Subcutaneous abdominal adipose tissue (tissue), 5 donors: ENCODE measurements around the gene BBIP1.

Source experiments
- H3K27ac ChIP-seq: one replicate; pipeline ENCODE4 v1.7.0; 2013; ENCODE audit warnings: low read depth, mild to moderate bottlenecking, inconsistent platforms, low read length, moderate library complexity
- H3K27me3 ChIP-seq, 5 donors: one replicate each; pipeline ENCODE4 v1.7.0; 2013; ENCODE audit warnings: low read length in 5 of 5, inconsistent platforms in 1 of 5; ENCODE audit not compliant: control insufficient read depth in 5 of 5, insufficient read depth in 4 of 5
- H3K36me3 ChIP-seq, 5 donors: one replicate each; pipeline ENCODE4 v1.7.0; 2013; ENCODE audit warnings: low read length in 5 of 5; ENCODE audit not compliant: control insufficient read depth in 5 of 5, insufficient read depth in 5 of 5
- H3K4me1 ChIP-seq, 5 donors: one replicate each; pipeline ENCODE4 v1.7.0; 2013; ENCODE audit warnings: low read length in 5 of 5, mild to moderate bottlenecking in 3 of 5, moderate library complexity in 1 of 5; ENCODE audit not compliant: control insufficient read depth in 5 of 5, insufficient read depth in 5 of 5
- H3K4me3 ChIP-seq, 5 donors: one replicate each; pipeline ENCODE4 v1.7.0; 2013; ENCODE audit warnings: low read length in 5 of 5, low read depth in 1 of 5
- H3K9ac ChIP-seq, 5 donors: one replicate each; pipeline ENCODE4 v1.7.0; 2013; ENCODE audit warnings: low read length in 5 of 5, mild to moderate bottlenecking in 4 of 5, moderate library complexity in 3 of 5
- H3K9me3 ChIP-seq, 5 donors: one replicate each; pipeline ENCODE4 v1.7.0; 2013; ENCODE audit warnings: low read length in 5 of 5; ENCODE audit not compliant: control insufficient read depth in 5 of 5
- donor health status: healthy.
- donor health status: healthy.
- donor health status: healthy.
- donor health status: healthy.
- donor health status: healthy.

BBIP1 gene, protein sequence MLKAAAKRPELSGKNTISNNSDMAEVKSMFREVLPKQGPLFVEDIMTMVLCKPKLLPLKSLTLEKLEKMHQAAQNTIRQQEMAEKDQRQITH

DNA sequence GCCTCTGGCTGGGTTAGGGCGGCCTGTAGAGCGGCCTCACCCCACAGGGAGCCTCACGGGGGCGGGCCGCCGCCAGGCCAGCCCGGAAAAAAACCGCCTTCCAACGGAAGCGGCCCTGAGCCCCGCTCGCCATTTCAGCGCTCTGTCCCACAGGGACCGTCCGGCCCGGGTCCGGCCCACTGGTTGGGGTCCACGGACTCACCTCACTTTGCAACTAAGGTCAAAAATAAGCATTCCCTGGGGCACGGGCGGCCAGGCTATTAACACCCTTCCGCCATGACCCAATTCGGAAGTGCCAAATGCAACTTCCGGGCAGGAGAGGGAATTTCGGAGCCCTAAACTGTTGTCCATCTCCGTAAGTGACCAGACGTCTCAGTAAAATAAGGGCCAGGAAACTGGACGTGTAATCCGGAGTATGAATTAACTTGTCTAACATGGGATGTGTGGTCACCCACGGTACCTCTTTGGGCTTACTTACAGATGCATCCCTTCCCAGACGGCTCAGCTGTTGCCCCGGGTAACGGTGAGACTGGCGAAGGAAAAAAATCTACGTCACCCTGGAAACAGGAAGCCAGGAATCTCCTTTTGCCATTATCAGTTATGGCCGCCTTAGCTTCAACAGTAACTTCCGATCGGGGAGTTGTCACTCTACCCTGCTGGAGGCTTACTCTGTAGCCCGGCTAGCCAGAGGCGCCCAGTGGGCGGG, at the start of gene BBIP1:
Gene BBIP1 (minus strand): TSS at position 538 of the 706 bp plus-strand sequence. CDS start 1,023 bp downstream, outside the sequence.
- H3K36me3 ChIP-seq = no peaks in the 10 kb centered on the region
- peak within 1 kb of the TSS; percentile 88 to 96 (median 94) for H3K4me3 ChIP-seq
- peak within 1 kb of the TSS; percentile 95 to 98 (median 97) for H3K9ac ChIP-seq
- H3K27me3 ChIP-seq = no peaks in the 10 kb centered on the region
- H3K4me1 ChIP-seq = peaks cover 2 to 50% (median 33%) of the 10 kb centered on the region in 5 donors
- no peaks in the 10 kb centered on the region for H3K9me3 ChIP-seq
- peak within 1 kb of the TSS; percentile 98 for H3K27ac ChIP-seq

DNA sequence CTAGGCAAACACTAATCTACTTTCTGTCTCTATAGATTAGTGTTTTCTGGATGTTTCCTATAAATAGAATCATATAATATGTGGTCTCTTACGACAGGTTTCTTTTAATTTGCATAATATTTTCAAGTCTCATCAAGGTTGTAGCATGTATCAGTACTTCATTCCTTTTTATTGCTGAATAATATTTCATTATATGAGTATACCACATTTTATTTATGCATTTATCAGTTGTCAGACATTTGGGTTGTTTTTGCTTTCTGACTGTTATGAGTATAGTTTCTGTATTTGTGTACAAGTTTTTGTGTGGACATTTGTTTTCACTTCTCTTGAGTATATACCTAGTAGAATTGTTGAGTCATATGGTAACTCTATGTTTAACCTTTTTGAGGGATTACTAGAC, 48.7 kb upstream of the BBIP1 start:
- no peak overlapping the region for H3K9ac ChIP-seq
- no peaks in the 10 kb centered on the region for H3K9me3 ChIP-seq
- no peaks in the 10 kb centered on the region for H3K27me3 ChIP-seq
- no peak overlapping the region for H3K27ac ChIP-seq
- no peak overlapping the region for H3K4me3 ChIP-seq
- peaks cover 0 to 9% (median 2%) of the 10 kb centered on the region in 5 donors for H3K36me3 ChIP-seq
- peaks cover 0 to 16% (median 3%) of the 10 kb centered on the region in 5 donors for H3K4me1 ChIP-seq

DNA sequence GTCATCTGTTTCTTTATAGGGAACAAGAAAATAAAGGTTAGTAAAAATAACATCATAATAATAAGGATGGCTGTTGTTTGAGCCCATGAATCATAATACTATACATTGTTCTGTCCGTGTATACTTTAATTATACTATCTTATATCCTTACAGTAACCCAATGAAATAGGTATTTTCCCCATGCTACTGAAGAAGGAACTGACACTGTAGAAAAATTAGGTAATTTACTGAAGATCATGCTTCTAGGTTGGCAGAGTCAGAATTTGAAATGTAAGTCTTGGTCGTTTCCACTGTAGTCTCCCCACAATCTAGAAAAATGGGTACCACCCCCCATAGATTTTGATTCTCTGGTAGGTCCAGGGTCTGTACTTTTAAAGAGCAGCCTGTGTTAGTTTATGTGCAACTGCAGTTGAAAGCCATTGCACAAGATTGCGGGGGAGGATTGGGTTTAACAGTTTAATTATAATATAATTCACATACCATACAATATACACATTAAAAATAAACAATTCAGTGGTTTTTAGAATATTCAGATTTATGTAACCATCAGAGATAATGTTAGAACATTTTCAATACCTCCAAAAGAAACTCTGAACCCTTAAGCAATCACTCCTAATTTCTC, 48.1 kb upstream of the BBIP1 start:
- peaks cover 0 to 19% (median 4%) of the 10 kb centered on the region in 5 donors for H3K4me1 ChIP-seq
- no peak overlapping the region for H3K9ac ChIP-seq
- no peak overlapping the region for H3K27ac ChIP-seq
- no peaks in the 10 kb centered on the region for H3K27me3 ChIP-seq
- no peak overlapping the region for H3K4me3 ChIP-seq
- no peaks in the 10 kb centered on the region for H3K9me3 ChIP-seq
- H3K36me3 ChIP-seq = peaks cover 0 to 9% (median 2%) of the 10 kb centered on the region in 5 donors

DNA sequence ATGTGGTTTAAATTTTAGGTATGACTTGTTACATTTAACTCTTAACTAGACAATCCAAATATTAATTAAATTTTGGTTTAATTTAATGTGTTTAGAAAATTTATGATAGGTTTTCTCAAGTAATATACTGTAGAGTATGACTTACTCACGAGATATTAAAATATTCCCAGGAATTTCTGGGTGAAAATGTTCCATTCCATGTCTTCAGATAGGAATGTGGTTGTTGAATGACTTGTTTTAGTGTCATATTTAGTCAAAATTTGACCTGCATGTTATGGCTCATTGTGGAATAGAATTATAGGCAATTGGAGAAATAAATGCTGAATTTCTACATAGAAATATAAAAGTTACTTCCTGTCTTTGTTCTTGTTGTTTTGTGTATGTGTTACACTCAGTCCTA, 47.2 kb upstream of the BBIP1 start:
- peaks cover 0 to 19% (median 4%) of the 10 kb centered on the region in 5 donors for H3K4me1 ChIP-seq

DNA sequence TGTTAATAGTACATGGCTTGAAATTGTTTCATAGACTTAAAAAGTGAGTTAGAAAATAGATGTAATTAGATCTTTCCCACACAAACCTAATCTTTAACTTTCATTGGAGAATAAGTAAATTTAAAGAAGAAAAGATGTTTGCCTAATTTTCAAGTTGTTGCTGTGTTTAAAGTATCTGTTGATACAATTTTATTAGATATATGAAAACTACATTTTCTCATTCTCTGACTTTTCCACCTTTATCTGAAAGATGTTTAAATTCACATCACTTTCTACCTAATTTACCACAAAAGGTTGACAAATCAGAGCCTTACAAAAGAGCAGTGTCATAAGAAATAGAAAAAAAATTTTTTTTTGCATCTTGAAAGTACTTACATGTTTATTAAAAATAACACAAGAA, 46.2 kb upstream of the BBIP1 start:
- no peak overlapping the region for H3K4me3 ChIP-seq
- peaks cover 0 to 19% (median 4%) of the 10 kb centered on the region in 5 donors for H3K4me1 ChIP-seq
- no peak overlapping the region for H3K9ac ChIP-seq
- no peaks in the 10 kb centered on the region for H3K9me3 ChIP-seq
- H3K36me3 ChIP-seq = peaks cover 0 to 9% (median 2%) of the 10 kb centered on the region in 5 donors
- H3K27ac ChIP-seq = no peak overlapping the region
- H3K27me3 ChIP-seq = no peaks in the 10 kb centered on the region

More for the DNA sequence above, 47.2 kb upstream of the BBIP1 start:
- H3K9me3 ChIP-seq = no peaks in the 10 kb centered on the region
- H3K27ac ChIP-seq = no peak overlapping the region
- no peaks in the 10 kb centered on the region for H3K27me3 ChIP-seq
- no peak overlapping the region for H3K4me3 ChIP-seq
- peaks cover 0 to 9% (median 2%) of the 10 kb centered on the region in 5 donors for H3K36me3 ChIP-seq
- no peak overlapping the region for H3K9ac ChIP-seq

DNA sequence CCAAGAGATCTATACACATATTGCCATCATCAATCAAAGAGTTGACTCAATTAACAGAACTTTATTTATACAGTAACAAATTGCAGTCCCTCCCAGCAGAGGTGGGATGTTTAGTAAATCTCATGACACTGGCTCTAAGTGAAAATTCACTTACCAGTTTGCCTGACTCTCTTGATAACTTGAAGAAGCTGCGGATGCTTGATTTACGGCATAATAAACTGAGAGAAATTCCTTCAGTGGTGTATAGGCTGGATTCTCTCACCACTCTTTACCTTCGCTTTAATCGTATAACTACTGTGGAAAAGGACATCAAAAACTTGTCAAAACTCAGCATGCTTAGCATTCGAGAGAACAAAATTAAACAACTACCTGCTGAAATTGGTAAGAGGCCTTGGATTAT, 45.7 kb upstream of the BBIP1 start:
- Histone ChIP-seq H3K4me3 (no peak overlapping the region), H3K36me3 (peaks cover 0 to 9% (median 2%) of the 10 kb centered on the region in 5 donors), H3K27me3 (no peaks in the 10 kb centered on the region), H3K9me3 (no peaks in the 10 kb centered on the region), H3K9ac (no peak overlapping the region), H3K27ac (no peak overlapping the region), H3K4me1 (peaks cover 0 to 24% (median 9%) of the 10 kb centered on the region in 5 donors)

DNA sequence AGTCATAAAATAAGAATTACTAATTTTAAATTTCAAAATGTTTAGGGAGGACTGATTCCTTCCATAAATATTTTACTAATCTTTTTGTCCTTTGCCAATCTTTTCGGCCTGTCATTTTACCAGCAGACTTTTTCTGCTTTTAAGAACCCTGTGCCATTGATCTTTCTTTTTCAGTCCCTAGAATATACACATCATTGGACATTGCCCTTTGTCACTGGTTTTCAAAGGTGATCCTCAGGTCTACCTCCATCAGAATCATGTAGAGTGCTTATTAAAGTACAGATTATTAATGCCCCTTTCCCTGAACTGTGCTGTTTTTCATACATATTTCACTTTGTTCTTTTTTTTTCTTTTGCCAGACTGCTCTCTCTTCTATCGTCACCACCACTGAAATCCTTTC, 44.2 kb upstream of the BBIP1 start:
- Histone ChIP-seq H3K4me3 (no peak overlapping the region), H3K27ac (no peak overlapping the region), H3K27me3 (no peaks in the 10 kb centered on the region), H3K9me3 (no peaks in the 10 kb centered on the region), H3K9ac (no peak overlapping the region), H3K4me1 (peaks cover 0 to 29% (median 15%) of the 10 kb centered on the region in 5 donors), H3K36me3 (peaks cover 0 to 9% (median 2%) of the 10 kb centered on the region in 5 donors)

DNA sequence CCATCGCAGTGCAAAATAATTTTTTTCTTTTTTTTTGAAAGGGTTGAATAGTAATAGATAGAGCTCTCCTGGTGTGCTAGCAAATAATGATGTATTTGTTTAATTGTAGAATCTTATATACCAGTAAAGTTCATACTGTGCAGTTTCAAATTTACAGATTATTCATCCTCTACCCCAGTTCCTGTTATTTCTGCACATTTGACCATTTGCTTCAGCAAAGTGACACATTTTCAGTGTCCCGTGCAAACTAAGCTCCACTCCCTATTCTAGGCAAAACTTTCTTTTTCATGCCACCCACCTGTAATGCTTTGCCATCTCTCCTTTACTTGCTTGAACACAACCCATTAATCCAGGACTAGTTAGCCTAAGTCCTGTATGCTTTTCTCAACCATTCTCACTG, 43.5 kb upstream of the BBIP1 start:
- H3K27me3 ChIP-seq = no peaks in the 10 kb centered on the region
- no peak overlapping the region for H3K9ac ChIP-seq
- H3K4me1 ChIP-seq = peaks cover 0 to 29% (median 15%) of the 10 kb centered on the region in 5 donors
- H3K36me3 ChIP-seq = peaks cover 0 to 5% (median 2%) of the 10 kb centered on the region in 5 donors
- H3K27ac ChIP-seq = no peak overlapping the region
- H3K4me3 ChIP-seq = no peak overlapping the region
- no peaks in the 10 kb centered on the region for H3K9me3 ChIP-seq

DNA sequence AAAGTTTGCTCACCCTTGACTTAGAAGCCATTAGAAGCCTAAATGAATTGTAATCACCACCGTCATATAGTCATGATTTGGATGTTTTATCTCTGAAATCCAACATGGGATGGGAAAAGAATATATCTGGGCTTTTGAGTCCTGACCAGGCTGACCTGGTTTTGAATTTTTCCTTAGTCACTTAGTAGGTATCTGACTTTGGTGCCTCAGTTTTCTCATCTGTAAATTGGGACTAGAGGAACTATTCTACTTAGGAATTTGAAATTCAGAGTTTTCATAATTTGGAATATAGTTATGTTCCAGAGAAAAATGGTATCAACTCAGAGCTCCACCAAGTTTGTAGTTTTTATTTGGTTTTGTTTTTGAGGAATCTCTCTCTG, 41.3 kb upstream of the BBIP1 start:
- Histone ChIP-seq H3K36me3 (peaks cover 0 to 5% (median 2%) of the 10 kb centered on the region in 5 donors), H3K9ac (no peak overlapping the region), H3K27ac (no peak overlapping the region), H3K4me3 (no peak overlapping the region), H3K9me3 (no peaks in the 10 kb centered on the region), H3K4me1 (peaks cover 0 to 18% (median 13%) of the 10 kb centered on the region in 5 donors), H3K27me3 (no peaks in the 10 kb centered on the region)
